Stimulated activated CD4-positive, alpha-beta T cell treated with anti-CD3 and anti-CD28 coated beads, Interleukin-4, amount 100 ng/mL, for 48 hours (primary cell): ENCODE results near the gene DOCK2.
"Not testable (repeated sequence)": the region's sequence is repeated elsewhere in the genome, so short reads cannot be mapped to it uniquely, and the experiment has no call there.

Experiments
- DNase-seq, 2 donors: peaks; one replicate each; pipeline ENCODE4 v3.0.0-alpha.2; 2020; ENCODE audit warnings: low read depth in 2 of 2

Gene DOCK2

DNA sequence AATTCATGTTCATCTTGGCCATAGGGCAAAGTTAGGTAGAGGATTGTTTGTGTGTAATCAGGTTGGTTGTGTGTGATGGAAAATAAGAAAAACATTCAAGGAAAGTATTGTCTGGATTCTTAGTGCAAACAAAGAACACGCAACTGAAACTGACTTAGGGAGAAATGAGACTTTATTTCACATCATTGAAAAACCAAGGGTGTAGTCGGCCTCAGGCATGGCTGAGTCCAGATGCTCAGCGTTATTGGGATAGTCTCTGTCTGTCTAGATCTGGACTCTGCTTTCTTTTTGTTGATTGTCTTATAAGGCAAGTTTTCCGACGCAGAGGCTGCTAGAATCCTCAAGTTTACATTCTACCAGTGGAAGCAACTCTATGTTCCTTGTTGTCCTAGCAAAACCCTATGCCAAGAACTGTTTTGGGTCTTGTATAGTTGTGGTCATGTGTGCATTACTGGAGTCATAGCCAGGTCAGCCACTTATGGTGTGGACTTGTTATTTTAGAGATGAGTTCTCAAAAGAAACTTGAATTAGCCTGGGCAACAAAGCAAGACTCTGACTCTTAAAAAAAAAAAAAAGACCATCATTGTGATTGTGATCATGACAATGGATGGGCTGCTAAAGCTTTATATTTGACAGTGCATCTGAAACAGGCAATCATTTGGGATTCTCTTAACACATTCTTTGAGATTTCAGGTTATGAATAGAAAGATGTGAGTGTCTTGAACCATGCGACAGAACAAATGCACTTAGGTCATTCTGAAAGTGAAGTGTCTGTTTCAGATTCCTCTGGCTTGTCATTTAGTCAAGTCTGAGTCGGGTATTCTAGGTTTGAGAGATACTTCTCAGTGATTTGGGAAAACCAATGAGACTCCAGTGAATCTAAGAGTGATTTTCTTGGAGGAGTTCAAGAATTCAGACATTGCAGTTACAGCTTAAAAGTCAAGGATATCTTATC, 82.6 kb downstream of the DOCK2 start:
- no peak for DNase-seq

DNA sequence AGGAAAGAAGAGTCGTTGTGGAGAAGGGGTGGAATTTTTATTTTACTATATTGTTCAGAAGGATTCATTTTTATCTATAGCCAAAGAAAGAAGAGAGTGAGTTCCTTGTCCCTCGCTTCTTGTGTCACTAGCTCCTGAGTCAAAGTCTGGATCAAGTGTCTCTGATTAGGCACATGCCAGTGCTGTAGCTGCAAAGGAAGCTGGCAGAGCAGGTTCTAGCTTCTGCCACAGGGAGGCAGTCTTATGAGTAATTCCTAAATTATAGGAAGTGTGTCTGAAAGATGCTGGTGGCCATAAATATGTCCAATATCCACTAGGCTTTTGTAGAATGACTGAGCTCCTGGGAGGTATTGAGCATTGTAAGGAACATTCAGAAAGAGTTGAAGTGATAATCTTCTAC, 84.7 kb downstream of the DOCK2 start:
- DNase-seq = no peak

GRCh38 chr5:169723103-169723831, 86.2 kb downstream of the DOCK2 start:
- DNase-seq = no peak

GRCh38 chr5:169724303-169725087, 87.4 kb downstream of the DOCK2 start:
- DNase-seq = no peak

GRCh38 chr5:169725665-169726064, 88.6 kb downstream of the DOCK2 start:
- DNase-seq = not testable (repeated sequence)

DNA sequence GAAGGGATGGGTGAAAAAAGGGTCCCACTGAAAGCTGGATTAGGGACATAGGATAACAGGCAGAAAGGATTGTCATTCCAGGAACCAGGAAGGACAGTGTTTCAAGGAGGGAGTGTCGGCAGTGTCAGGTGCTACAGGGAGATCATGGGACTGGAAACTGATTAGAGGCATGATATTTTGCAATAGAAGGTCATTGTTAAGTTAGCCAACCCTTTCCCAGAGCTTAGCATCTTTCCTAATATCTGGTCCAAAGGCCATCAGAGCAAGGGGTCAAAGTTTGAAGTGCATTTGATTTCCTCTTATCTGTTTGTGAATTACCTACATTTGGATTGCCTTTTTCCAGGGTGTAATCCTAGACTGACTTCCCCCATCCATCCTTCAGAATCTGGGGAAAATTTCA, 91.3 kb downstream of the DOCK2 start:
- DNase-seq = no peak

- DNase-seq = no peak
These were observed 94.1 kb downstream of the DOCK2 start for GRCh38 chr5:169731221-169731620.

GRCh38 chr5:169732841-169733240, 95.8 kb downstream of the DOCK2 start:
- DNase-seq = no peak

DNA sequence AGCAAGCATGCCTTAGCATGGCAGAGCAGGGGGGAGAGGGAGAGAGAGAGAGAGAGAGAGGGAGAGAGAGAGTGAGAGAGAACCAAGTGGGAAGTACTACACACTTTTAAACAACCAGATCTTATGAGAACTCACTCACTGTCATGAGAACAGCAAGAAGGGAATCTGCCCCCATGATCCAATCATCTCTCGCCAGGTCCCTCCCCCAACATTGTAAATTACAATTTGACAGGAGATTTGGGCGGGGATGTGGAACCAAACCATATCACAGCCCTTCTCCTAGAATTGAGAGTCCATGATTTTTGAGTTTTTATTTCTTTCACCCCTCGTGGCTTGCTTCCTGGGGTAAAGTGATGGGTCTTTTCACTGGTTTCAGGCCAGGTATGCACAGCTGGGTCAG, 98.8 kb downstream of the DOCK2 start:
- DNase-seq = no peak

DNA sequence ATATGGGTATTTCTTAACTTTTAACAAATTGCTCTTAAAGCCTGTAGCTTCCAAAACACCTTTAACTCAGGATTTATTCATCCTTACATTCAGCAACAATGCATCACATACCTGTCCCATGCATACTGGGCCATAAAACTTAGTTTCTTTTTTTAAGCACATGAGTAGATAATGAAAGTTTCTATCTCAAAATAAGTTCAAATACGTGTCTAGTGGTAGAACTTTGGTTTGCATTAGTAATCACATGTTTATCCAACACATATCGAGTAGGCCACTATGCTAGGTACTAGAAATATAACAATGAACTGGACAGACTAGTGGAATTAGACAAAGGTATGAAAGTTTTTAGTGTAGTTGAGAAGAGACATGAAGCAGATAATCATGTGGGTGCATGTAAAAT, 99.6 kb downstream of the DOCK2 start:
- no peak for DNase-seq

DNA sequence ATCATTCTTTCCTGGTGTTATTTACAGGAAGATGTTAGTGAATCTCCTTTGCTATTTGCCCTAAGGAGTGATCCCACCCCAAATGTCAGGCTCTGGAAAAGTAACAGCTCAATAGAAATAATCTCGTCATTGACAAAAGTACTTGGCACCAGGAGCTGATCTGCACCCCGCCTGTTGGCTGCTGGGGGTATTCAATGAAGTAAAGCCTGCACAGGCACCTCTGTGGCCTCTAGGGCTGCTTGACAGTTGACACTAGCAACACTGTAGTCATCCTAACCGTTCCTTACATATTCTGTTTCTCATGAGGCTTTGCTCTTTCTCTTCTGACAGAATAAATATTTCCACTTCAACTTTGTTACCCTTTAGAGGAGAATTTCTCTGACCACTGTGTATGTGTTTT, 103.4 kb downstream of the DOCK2 start:
- no peak for DNase-seq

DNA sequence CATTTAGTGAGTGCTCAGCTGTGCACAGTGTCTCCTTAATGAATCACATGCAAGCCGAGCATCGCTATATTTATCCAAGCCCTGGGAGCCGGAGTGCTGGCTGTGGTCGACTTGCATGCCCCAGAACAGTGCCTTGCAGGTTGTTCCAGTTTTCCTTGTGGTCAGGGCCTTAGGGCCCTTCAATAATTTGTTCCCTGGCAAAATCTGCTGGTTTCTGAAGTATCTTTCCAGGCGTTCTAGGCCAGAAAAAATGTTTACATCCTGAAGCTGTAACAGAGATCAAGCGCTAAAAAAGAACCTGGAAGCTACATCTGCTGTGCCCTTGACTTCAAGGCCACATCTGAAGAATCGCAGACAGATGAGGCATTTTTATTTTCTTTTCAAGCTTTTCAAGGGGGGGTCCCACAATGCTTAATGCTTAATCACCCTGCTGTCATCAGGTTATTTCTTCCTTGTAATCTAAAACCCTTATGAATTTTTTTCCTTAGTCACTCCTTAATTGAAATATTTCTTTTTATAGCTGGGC, 105.8 kb downstream of the DOCK2 start:
- DNase-seq = no peak

GRCh38 chr5:169744336-169744735, 107.3 kb downstream of the DOCK2 start:
- DNase-seq = no peak

GRCh38 chr5:169745441-169746146, 108.5 kb downstream of the DOCK2 start:
- no peak for DNase-seq

GRCh38 chr5:169746147-169746694, 109.1 kb downstream of the DOCK2 start:
- DNase-seq = no peak

GRCh38 chr5:169748174-169748573, 111.1 kb downstream of the DOCK2 start:
- no peak for DNase-seq

GRCh38 chr5:169749295-169749694, 112.2 kb downstream of the DOCK2 start:
- no peak for DNase-seq

DNA sequence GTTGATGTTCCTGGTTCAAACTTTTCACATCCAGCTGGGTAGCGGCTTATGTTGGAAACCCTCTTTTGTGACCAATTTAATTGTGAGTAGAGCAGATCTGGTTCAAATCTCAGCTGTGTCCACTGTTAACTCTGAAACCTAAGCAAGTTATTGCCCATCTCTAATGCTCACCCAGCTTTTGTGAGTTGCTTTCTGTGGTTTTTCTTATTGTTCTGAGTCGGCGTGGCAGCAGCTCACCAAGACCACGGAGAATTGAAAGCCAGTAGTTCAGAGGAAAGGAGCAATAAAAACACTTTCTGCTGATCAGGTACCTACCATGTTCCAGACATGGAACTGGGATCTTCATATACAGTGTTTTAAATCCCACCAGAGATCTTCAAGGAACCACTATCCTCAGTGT, 114.4 kb downstream of the DOCK2 start:
- DNase-seq = no peak

GRCh38 chr5:169752566-169752965, 115.5 kb downstream of the DOCK2 start:
- DNase-seq = not testable (repeated sequence)

- no peak for DNase-seq
These were observed 116.7 kb downstream of the DOCK2 start for GRCh38 chr5:169753795-169754194.

GRCh38 chr5:169754737-169755136, 117.7 kb downstream of the DOCK2 start:
- DNase-seq = no peak
